Coronary artery (tissue), 2 donors: ENCODE results near the gene GPR25.

Experiments used
- DNase-seq: peaks from one replicate; pipeline ENCODE4 v3.0.0-alpha.2; 2017; ENCODE audit warnings: low spot score
- H3K27ac ChIP-seq, 2 donors: fragments of 200-600 bp; sonication (generic); one replicate each; pipeline ENCODE4 v1.5.1; 2016 to 2019
- H3K4me3 ChIP-seq: fragments of 200-600 bp; sonication (generic); 2 replicates; pipeline ENCODE4 v1.5.1; 2016; ENCODE audit warnings: mild to moderate bottlenecking, moderate library complexity
- CTCF ChIP-seq: fragments of 200-600 bp; sonication (generic); IDR thresholded peaks from one replicate; pipeline ENCODE4 v1.5.1; 2019; ENCODE audit warnings: antibody characterized with exemption

The GPR25 gene

GRCh38 chr1:200919386-200919785 lies 46.6 kb downstream of the GPR25 start:
- Histone ChIP-seq H3K4me3 (no peak overlapping the region), H3K27ac (no peak overlapping the region)
- DNase-seq, result no peak
- no peak for TF ChIP-seq CTCF

GRCh38 chr1:200921571-200922110 lies 48.9 kb downstream of the GPR25 start:
- TF ChIP-seq CTCF, result no peak
- H3K27ac ChIP-seq, result no peak overlapping the region
- DNase-seq, result no peak
- H3K4me3 ChIP-seq, result no peak overlapping the region

- Histone ChIP-seq H3K4me3 (no peak overlapping the region), H3K27ac (no peak overlapping the region)
- no peak for DNase-seq
- TF ChIP-seq CTCF, result no peak
These were observed 49.6 kb downstream of the GPR25 start for GRCh38 chr1:200922406-200922805.

- DNase-seq, result no peak
- Histone ChIP-seq H3K4me3 (no peak overlapping the region), H3K27ac (no peak overlapping the region)
- TF ChIP-seq CTCF, result no peak
These were observed 50.8 kb downstream of the GPR25 start for GRCh38 chr1:200923601-200924000.
